Neuronal stem cell (in vitro differentiated cells): ENCODE data around the gene DSCAM. TPM values are rescaled to one million over a fixed set of nuclear protein-coding genes. Genes with fewer than 3 reads are reported as not detected.
A peak's percentile ranks its signal among the peaks of the same experiment; 100 is the strongest.
"Not testable (repeated sequence)": the region's sequence is repeated elsewhere in the genome, so short reads cannot be mapped to it uniquely, and the experiment has no call there.

Experiments used
- DNase-seq: peaks from one replicate; pipeline ENCODE4 v3.0.0-alpha.2; 2013; ENCODE audit warnings: low spot score
- H2AFZ ChIP-seq: one replicate; pipeline ENCODE4 v1.6.1; 2013; ENCODE audit warnings: mild to moderate bottlenecking, low read length, inconsistent platforms
- H2AK5ac ChIP-seq: 2 replicates; pipeline ENCODE4 v1.6.1; 2013; ENCODE audit warnings: low read depth, mild to moderate bottlenecking, inconsistent platforms, low read length, moderate library complexity, mixed read lengths
- H2BK120ac ChIP-seq: 2 replicates; pipeline ENCODE4 v1.6.1; 2013; ENCODE audit warnings: low read depth, mild to moderate bottlenecking, inconsistent platforms, low read length, moderate library complexity, mixed read lengths
- H2BK12ac ChIP-seq: one replicate; pipeline ENCODE4 v1.6.1; 2013; ENCODE audit warnings: low read length, inconsistent platforms
- H2BK15ac ChIP-seq: 2 replicates; pipeline ENCODE4 v1.6.1; 2013; ENCODE audit warnings: mild to moderate bottlenecking, low read length, inconsistent platforms, mixed read lengths
- H2BK5ac ChIP-seq: one replicate; pipeline ENCODE4 v1.6.1; 2013; ENCODE audit warnings: inconsistent platforms, mild to moderate bottlenecking, low read length, moderate library complexity
- H3K14ac ChIP-seq: one replicate; pipeline ENCODE4 v1.6.1; 2013; ENCODE audit warnings: low read length, inconsistent platforms
- H3K18ac ChIP-seq: 2 replicates; pipeline ENCODE4 v1.6.1; 2013; ENCODE audit warnings: low read length, inconsistent platforms
- H3K23ac ChIP-seq: 2 replicates; pipeline ENCODE4 v1.6.1; 2013; ENCODE audit warnings: low read depth, mild to moderate bottlenecking, mixed read lengths, low read length, inconsistent platforms; ENCODE audit not compliant: poor library complexity
- H3K27ac ChIP-seq: replicated peaks from 3 replicates; pipeline ENCODE4 v1.5.1; 2013; ENCODE audit warnings: low read length, inconsistent platforms
- H3K27me3 ChIP-seq, 3 experiments: 2 replicates each; pipeline ENCODE4 v1.6.1; 2013; ENCODE audit warnings: low read length in 3 of 3, mild to moderate bottlenecking in 2 of 3, inconsistent platforms in 1 of 3, low read depth in 1 of 3, mixed read lengths in 1 of 3, moderate library complexity in 1 of 3; ENCODE audit not compliant: control insufficient read depth in 3 of 3, insufficient read depth in 3 of 3
- H3K36me3 ChIP-seq, 2 donors: replicated peaks in 1 of 2; 2 replicates each; pipeline ENCODE4 v1.6.1; 2013; ENCODE audit warnings: low read length in 2 of 2; ENCODE audit not compliant: control insufficient read depth in 2 of 2, insufficient read depth in 2 of 2
- H3K4ac ChIP-seq: 2 replicates; pipeline ENCODE4 v1.6.1; 2013; ENCODE audit warnings: inconsistent platforms, mild to moderate bottlenecking, low read length, moderate library complexity
- H3K4me1 ChIP-seq, 2 donors: 1 replicate in 1 of 2; 2 replicates in 1 of 2; pipeline ENCODE4 v1.6.1; 2013; ENCODE audit warnings: low read length in 2 of 2, low read depth in 1 of 2; ENCODE audit not compliant: control insufficient read depth in 2 of 2, insufficient read depth in 1 of 2
- H3K4me2 ChIP-seq: one replicate; pipeline ENCODE4 v1.6.1; 2013; ENCODE audit warnings: mild to moderate bottlenecking, low read length, inconsistent platforms; ENCODE audit not compliant: insufficient read depth, poor library complexity, severe bottlenecking
- H3K4me3 ChIP-seq, 2 donors: 2 replicates each; pipeline ENCODE4 v1.5.1; 2013; ENCODE audit warnings: low read length in 2 of 2, mild to moderate bottlenecking in 2 of 2, inconsistent platforms in 1 of 2, moderate library complexity in 1 of 2
- H3K79me1 ChIP-seq: one replicate; pipeline ENCODE4 v1.6.1; 2013; ENCODE audit warnings: low read depth, mild to moderate bottlenecking, inconsistent platforms, low read length, moderate library complexity
- H3K9ac ChIP-seq: one replicate; pipeline ENCODE4 v1.6.1; 2013; ENCODE audit warnings: mild to moderate bottlenecking, low read depth, low read length, inconsistent platforms; ENCODE audit not compliant: poor library complexity
- H3K9me3 ChIP-seq, 2 donors: replicated peaks in 1 of 2; 2 replicates each; pipeline versions ENCODE3 to v1.6.1; 2013; ENCODE audit warnings: low read length in 2 of 2, mild to moderate bottlenecking in 2 of 2, inconsistent platforms in 1 of 2, low read depth in 1 of 2, mixed read lengths in 1 of 2, moderate library complexity in 1 of 2; ENCODE audit not compliant: control insufficient read depth in 2 of 2, insufficient read depth in 1 of 2
- H4K8ac ChIP-seq: one replicate; pipeline ENCODE4 v1.6.1; 2013; ENCODE audit warnings: low read depth, mild to moderate bottlenecking, inconsistent platforms, low read length, moderate library complexity
- H4K91ac ChIP-seq: one replicate; pipeline ENCODE4 v1.6.1; 2013; ENCODE audit warnings: low read length, low read depth, mild to moderate bottlenecking, inconsistent platforms; ENCODE audit not compliant: poor library complexity
- WGBS, 2 donors: extraction: QIAGEN DNeasy Blood & Tissue Kit; methylation state at CpG; one replicate each; pipeline ENCODE4 v1.1.7; 2013; ENCODE audit warnings: missing lambda C conversion rate in 2 of 2, mixed read lengths in 1 of 2; ENCODE audit not compliant: insufficient read length in 2 of 2, insufficient replicate concordance in 1 of 2; ENCODE audit errors: extremely low coverage in 2 of 2; 5-methylcytosine and 5-hydroxymethylcytosine counted together
- polyA plus RNA-seq, 2 experiments: library from polyadenylated mRNA; stranded (reverse); fragments of 200-250 nt; gene quantifications; one replicate each; pipeline ENCODE4 v1.2.3, GENCODE V29; 2013

Gene DSCAM, protein sequence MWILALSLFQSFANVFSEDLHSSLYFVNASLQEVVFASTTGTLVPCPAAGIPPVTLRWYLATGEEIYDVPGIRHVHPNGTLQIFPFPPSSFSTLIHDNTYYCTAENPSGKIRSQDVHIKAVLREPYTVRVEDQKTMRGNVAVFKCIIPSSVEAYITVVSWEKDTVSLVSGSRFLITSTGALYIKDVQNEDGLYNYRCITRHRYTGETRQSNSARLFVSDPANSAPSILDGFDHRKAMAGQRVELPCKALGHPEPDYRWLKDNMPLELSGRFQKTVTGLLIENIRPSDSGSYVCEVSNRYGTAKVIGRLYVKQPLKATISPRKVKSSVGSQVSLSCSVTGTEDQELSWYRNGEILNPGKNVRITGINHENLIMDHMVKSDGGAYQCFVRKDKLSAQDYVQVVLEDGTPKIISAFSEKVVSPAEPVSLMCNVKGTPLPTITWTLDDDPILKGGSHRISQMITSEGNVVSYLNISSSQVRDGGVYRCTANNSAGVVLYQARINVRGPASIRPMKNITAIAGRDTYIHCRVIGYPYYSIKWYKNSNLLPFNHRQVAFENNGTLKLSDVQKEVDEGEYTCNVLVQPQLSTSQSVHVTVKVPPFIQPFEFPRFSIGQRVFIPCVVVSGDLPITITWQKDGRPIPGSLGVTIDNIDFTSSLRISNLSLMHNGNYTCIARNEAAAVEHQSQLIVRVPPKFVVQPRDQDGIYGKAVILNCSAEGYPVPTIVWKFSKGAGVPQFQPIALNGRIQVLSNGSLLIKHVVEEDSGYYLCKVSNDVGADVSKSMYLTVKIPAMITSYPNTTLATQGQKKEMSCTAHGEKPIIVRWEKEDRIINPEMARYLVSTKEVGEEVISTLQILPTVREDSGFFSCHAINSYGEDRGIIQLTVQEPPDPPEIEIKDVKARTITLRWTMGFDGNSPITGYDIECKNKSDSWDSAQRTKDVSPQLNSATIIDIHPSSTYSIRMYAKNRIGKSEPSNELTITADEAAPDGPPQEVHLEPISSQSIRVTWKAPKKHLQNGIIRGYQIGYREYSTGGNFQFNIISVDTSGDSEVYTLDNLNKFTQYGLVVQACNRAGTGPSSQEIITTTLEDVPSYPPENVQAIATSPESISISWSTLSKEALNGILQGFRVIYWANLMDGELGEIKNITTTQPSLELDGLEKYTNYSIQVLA (N-terminal part only)
- 0.01 TPM for polyA plus RNA-seq (2013, experiment 1 of 2)
- 0.01 TPM for polyA plus RNA-seq (2013, experiment 2 of 2)

DNA sequence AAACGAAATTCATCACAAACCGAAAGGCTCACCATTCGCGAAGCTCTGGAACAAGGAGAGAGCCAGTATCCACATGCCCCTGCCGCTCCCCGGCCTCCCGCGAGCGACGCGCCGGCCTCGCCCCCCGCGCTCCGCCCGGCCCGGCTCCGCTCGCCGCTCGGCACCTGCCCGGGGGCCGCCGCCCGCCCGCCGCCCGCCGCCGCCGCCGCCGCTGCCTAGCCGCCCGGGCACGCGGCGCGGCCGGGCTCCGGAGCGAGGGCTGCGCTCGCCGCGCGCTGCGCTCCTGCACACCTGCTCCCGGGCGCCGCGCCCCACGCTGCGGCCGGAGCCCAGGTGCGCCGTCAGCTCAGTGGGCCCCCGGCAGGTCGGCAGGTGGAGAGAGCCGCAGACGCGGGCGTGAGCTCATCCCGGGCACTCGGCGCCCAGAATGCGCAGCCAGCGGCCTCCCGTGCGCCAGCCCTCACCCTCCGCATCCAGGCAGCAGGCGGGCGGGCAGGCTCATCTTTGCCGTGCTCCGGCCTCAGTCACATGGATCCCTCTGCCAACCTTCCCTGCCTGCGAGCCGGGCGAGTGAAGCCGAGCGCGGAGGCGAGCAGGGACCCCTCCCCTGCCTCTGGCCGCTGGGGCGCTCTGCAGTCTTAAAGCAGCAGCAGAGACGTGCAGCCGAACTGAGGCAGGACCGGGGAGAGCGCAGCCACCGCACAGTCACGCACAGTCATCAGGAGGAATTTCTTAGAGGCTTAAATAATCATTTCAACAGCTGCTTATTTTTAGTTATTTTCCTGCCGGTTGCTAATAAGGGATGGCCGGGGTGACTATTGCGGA, at the start of gene DSCAM:
Gene DSCAM (minus strand): TSS at position 572 of the 825 bp plus-strand sequence. CDS start 497 bp downstream, at position 75.
- Histone ChIP-seq H3K4me3 (peak within 1 kb of the TSS in 1 of 2 donors; percentile 79), H2BK120ac (no peak within 1 kb of the TSS), H4K8ac (no peak within 1 kb of the TSS), H3K4ac (no peak within 1 kb of the TSS), H3K36me3 (no peaks in the 10 kb centered on the region), H3K4me1 (no peaks in the 10 kb centered on the region), H4K91ac (no peak within 1 kb of the TSS), H2BK15ac (no peak within 1 kb of the TSS), H2BK5ac (no peak within 1 kb of the TSS), H3K4me2 (peak within 1 kb of the TSS; percentile 92), H2BK12ac (no peak within 1 kb of the TSS), H3K9ac (peak within 1 kb of the TSS; percentile 72), H2AFZ (no peak within 1 kb of the TSS), H3K27me3 (peaks cover 0 to 55% (median 15%) of the 10 kb centered on the region in 3 experiments), H2AK5ac (no peak within 1 kb of the TSS), H3K14ac (no peak within 1 kb of the TSS), H3K18ac (peak within 1 kb of the TSS; percentile 78), H3K27ac (no peak within 1 kb of the TSS), H3K23ac (no peak within 1 kb of the TSS), H3K79me1 (no peaks in the 10 kb centered on the region), H3K9me3 (no peaks in the 10 kb centered on the region)
- no CpG with 5 or more reads among the region's 94 CpGs for WGBS, 2 donors
- DNase-seq = peak; percentile 46

DNA sequence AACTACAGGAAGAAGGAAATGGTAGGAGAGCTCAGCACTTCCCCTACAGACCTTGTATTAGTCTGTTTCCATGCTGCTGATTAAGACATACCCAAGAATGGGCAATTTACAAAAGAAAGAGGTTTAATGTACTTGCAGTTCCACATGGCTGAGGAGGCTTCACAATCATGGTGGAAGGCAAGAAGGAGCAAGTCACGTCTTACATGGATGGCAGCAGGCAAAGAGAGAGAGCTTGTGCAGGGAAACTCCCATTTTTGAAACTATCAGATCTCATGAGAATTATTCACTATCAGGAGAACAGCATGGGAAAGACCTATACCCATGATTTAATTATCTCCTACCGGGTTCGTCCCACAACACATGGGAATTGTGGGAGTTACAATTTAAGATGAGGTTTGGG, 48.7 kb upstream of the DSCAM start:
- not testable (repeated sequence) for H2AFZ ChIP-seq, H3K9ac ChIP-seq, H2BK15ac ChIP-seq, H3K36me3 ChIP-seq, H3K23ac ChIP-seq, H4K91ac ChIP-seq, H2AK5ac ChIP-seq, H3K4me3 ChIP-seq, H3K79me1 ChIP-seq, H3K27ac ChIP-seq, H3K4ac ChIP-seq, DNase-seq, H2BK12ac ChIP-seq, H3K9me3 ChIP-seq, H2BK120ac ChIP-seq, H3K4me1 ChIP-seq, H3K27me3 ChIP-seq, H2BK5ac ChIP-seq, H3K18ac ChIP-seq, H4K8ac ChIP-seq, H3K4me2 ChIP-seq, H3K14ac ChIP-seq
- no CpG with 5 or more reads among the region's 3 CpGs for WGBS, 2 donors

DNA sequence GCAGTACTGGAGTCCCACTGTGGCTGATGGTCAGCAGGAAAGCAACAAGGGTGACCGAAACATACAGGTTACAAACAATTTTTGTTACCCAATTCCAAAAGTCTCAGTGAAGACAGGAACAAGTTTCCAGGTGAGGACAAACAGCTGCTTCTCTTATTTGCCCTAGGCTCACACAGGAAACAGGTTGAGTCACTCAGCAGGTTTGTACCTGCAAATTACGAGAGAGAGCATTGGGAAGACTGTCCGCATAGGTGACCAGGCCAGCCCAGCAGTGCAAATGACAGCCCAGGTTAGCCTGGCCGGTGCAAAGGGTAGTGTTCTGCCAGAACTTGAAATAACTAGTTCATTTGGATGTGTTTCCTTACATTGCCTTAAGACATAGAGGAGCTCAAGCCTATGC, 40.0 kb upstream of the DSCAM start:
- Histone ChIP-seq H3K36me3 (no peaks in the 10 kb centered on the region), H4K8ac (no peak overlapping the region), H2BK120ac (no peak overlapping the region), H2BK5ac (no peak overlapping the region), H4K91ac (no peak overlapping the region), H3K4me1 (no peaks in the 10 kb centered on the region), H2BK15ac (no peak overlapping the region), H3K18ac (no peak overlapping the region), H3K23ac (no peak overlapping the region), H2AK5ac (no peak overlapping the region), H2AFZ (no peak overlapping the region), H2BK12ac (no peak overlapping the region), H3K27me3 (peaks cover 0 to 2% (median 0%) of the 10 kb centered on the region in 3 experiments), H3K4me3 (no peak overlapping the region), H3K9me3 (no peaks in the 10 kb centered on the region), H3K79me1 (no peaks in the 10 kb centered on the region), H3K4me2 (no peak overlapping the region), H3K27ac (no peak overlapping the region), H3K14ac (no peak overlapping the region), H3K4ac (no peak overlapping the region), H3K9ac (no peak overlapping the region)
- no peak for DNase-seq
- no CpG with 5 or more reads among the region's 4 CpGs for WGBS, 2 donors
